HL-60 (cell line): ENCODE measurements around the gene GPR162.

Experiments used
- GABPA ChIP-seq: IDR thresholded peaks from 2 replicates; pipeline ENCODE4 v1.6.1; 2012; ENCODE audit warnings: low read depth
- POLR2AphosphoS5 ChIP-seq: IDR thresholded peaks from 2 replicates; pipeline ENCODE4 v1.6.1; 2012; ENCODE audit warnings: low read depth
- SPI1 ChIP-seq: IDR thresholded peaks from 2 replicates; pipeline ENCODE4 v1.6.1; 2012; ENCODE audit warnings: low read depth, mild to moderate bottlenecking, borderline replicate concordance
- TF ChIP-seq, protein P1 (sequence below): IDR thresholded peaks from one replicate; pipeline ENCODE4 v1.5.1; 2011; ENCODE audit warnings: low read length, control low read depth, inconsistent platforms; ENCODE audit not compliant: insufficient read depth

GRCh38 chr12:6780573-6780972, 41.0 kb upstream of the GPR162 start:
- TF ChIP-seq, protein P1, sequence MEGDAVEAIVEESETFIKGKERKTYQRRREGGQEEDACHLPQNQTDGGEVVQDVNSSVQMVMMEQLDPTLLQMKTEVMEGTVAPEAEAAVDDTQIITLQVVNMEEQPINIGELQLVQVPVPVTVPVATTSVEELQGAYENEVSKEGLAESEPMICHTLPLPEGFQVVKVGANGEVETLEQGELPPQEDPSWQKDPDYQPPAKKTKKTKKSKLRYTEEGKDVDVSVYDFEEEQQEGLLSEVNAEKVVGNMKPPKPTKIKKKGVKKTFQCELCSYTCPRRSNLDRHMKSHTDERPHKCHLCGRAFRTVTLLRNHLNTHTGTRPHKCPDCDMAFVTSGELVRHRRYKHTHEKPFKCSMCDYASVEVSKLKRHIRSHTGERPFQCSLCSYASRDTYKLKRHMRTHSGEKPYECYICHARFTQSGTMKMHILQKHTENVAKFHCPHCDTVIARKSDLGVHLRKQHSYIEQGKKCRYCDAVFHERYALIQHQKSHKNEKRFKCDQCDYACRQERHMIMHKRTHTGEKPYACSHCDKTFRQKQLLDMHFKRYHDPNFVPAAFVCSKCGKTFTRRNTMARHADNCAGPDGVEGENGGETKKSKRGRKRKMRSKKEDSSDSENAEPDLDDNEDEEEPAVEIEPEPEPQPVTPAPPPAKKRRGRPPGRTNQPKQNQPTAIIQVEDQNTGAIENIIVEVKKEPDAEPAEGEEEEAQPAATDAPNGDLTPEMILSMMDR = no peak
- TF ChIP-seq POLR2AphosphoS5 (no peak), GABPA (no peak), SPI1 (no peak)
